Fibroblast of upper back skin (primary cell): Measurements from ENCODE around the gene SLC22A5.

Source experiments
- DNase-seq: peaks from one replicate; pipeline ENCODE4 v3.0.0-alpha.2; 2013

The SLC22A5 gene

DNA sequence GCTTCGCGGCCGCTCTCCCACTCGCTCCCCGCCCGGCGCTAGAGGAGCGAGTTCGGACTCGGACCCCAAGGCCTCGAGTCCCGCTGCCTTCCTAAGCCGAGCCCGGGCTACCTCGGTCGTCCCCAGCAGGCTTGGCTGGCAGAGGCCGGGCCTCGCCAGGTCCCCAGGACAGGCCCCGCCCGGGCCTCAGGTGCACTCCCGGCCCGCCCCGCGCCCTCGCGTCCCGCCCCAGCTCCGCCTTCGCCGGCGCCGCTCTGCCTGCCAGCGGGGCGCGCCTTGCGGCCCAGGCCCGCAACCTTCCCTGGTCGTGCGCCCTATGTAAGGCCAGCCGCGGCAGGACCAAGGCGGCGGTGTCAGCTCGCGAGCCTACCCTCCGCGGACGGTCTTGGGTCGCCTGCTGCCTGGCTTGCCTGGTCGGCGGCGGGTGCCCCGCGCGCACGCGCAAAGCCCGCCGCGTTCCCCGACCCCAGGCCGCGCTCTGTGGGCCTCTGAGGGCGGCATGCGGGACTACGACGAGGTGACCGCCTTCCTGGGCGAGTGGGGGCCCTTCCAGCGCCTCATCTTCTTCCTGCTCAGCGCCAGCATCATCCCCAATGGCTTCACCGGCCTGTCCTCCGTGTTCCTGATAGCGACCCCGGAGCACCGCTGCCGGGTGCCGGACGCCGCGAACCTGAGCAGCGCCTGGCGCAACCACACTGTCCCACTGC, at the start of gene SLC22A5:
SLC22A5 (plus strand) TSS at position 237 of the 707 bp plus-strand sequence; CDS start at position 500, 263 bp downstream.
- peak; percentile 33 for DNase-seq

DNA sequence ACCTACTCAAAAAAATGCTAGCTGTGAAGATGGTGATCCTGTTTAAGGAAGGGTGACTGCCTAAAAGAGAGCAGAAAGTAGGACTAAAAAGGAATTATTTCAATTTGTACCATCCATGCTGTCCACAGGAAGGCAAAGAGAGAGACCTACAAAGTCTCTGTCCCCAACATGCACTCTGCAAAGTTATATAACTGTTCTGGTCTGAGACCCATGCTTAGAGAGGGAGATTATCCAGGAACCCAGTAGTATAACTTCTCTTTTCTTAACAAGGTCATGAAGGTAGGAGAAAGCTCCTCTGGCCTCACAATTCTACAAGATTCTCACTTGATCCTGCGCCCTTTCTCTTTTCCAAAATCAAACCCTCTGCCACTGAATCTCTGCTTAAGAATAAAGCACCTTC, 49.5 kb upstream of the SLC22A5 start:
- no peak for DNase-seq

DNA sequence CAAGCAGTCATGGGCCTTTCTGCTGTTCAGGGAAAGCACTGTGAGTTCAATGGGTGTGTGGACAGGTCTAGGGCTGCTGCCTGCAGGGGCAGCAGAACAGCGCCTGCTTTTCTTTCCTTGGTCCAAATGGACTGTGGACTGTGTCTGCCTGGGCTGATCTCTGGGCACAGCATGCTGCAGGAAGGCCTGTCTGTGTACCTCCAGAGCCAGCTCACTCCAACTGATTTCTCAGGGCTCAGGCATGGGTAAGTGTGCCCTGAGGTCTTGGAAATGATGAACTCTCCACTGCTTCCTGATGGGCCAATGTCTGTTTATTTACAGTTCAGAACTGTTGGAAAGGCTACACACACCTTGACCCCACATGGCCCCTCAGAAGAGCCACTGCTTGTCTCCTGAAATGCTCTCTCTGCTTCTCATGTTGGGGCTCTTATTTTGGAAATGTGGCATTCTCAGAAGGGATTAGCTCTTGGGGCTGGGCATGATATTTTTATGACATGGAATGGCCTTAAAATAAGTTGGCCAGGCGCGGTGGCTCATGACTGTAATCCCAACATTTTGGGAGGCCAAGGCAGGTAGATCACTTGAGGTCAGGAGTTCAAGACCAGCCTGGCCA, 48.3 kb upstream of the SLC22A5 start:
- no peak for DNase-seq

DNA sequence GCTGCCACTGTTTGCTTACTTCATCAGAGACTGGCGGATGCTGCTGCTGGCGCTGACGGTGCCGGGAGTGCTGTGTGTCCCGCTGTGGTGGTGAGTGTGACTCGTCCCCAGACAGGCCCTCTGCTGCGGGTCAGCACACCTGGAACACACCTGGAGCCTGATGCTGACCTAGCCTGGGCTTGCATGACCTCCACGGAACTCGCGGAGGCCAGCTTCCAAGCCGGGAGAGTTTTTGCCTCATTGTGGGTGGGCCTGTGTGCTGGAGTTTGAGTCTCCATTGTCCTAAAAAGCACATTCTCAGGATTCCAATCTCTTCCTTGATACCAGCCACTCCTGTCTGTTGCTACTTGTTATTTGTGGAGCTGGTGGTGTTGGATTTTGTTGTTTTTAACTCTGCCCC, 47.2 kb upstream of the SLC22A5 start:
- no peak for DNase-seq

DNA sequence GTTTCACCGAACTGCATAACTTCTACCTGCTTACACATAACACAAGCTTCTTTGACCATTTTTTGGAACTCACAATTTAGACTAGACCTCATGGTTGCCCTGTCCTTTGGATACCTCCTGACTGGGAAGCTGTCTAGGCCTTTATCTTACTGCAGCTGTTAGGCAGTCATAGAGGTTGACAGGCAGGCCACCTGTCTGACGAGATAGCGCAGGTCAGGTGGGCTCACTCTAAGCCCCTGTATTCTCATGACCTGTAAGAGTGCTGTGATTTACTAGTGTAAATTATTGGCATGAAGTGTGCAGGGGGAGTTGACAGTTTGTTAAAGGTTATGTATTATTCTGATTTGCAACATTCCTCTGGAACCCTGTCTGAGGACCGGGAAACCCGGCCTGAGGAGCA, 46.3 kb upstream of the SLC22A5 start:
- DNase-seq, result no peak

DNA sequence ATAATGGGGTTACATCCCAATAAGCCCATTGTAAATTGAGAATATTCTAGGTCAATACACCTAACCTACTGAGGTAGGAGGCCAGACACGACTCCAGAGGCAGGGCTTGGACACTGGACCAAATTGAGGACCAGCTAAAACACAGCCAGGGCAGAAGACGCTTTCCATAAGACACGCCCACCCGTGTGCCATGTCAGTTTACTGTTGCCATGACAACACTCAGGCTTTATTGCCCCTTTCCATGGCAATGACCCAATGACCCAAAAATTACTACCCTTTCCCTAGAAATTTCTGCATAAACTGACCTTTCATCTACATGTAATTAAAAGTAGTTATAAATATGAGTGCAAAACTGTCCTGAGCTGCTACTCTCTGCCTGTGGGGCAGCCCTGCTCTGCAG, 43.8 kb upstream of the SLC22A5 start:
- DNase-seq, result no peak

DNA sequence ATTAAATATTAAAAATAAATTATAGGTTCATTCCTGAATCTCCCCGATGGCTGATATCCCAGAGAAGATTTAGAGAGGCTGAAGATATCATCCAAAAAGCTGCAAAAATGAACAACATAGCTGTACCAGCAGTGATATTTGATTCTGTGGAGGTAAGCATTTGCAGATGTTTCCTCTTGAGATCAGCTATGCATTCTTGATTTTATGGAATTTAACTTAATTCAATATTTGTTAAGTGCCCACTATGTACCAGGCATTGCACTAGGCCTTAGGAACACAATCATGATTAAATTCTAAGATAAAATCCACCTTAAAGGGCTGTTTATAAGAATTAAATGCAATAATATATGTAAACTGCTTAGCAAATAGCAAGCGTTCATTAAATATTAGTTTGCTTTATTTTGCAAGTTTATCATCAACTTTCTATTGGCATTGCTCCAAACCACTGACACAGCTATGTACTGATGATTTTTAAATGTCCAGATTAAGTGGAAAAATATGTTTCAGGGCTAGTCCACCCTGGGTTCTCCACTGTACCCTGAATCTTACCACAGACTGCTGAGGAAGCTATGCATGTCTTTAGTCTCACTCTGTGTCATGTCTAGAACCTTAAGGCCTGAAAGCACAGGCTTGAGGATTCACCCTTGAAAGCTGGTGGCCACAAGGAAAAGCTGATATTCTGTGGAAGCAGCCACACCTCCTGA, 42.1 kb upstream of the SLC22A5 start:
- peak; percentile 54 for DNase-seq

DNA sequence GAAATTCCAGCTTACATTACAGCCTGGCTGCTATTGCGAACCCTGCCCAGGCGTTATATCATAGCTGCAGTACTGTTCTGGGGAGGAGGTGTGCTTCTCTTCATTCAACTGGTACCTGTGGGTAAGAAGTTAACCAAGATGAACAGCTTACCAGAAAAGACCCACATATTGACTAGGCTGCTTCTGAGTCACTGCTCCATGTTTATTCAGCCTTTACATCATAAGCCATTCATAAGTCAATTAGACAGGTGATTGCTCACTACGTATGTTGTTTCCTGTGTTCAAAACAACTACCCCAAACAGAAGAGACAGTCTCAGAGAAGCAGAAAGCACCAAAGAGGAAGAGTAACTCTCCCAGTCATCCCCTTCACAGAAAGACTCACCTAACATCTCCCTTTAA, 34.7 kb upstream of the SLC22A5 start:
- DNase-seq, result no peak

DNA sequence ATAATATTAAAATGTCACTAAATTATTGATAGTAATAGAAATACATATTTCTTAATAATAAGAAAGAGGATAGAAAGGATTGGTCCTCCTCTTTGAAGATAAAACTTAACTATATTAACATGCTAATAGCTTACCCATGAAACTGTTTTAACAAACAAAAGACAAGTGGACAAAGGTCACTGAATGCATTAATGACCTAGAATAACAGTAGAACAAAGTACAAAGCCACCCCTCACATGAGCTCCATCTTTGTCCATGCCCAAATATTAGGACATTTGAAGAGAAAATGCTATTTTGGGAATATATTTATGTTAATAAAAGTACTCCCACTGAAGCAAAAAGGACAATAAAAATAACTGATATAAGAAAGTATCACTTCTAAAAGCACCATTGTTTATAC, 34.1 kb upstream of the SLC22A5 start:
- no peak for DNase-seq

DNA sequence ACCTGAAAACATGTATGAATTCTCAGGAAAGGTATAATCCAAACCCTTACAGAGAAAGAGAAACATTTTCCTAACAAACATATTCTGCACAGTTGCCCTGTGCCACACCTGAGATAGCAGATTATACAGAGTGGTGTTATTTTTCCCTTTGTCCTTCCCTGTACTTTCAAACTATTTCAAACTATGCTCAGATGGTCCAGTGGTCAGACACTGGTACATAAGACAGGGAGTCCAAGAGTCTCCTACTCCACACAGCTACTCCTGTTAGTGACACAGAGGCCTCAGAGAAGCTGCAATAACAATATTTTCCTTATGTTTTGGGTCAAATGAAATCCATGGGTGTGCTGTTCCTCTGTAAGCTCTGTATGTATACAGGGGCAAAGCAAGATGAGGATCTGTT, 30.0 kb upstream of the SLC22A5 start:
- no peak for DNase-seq

DNA sequence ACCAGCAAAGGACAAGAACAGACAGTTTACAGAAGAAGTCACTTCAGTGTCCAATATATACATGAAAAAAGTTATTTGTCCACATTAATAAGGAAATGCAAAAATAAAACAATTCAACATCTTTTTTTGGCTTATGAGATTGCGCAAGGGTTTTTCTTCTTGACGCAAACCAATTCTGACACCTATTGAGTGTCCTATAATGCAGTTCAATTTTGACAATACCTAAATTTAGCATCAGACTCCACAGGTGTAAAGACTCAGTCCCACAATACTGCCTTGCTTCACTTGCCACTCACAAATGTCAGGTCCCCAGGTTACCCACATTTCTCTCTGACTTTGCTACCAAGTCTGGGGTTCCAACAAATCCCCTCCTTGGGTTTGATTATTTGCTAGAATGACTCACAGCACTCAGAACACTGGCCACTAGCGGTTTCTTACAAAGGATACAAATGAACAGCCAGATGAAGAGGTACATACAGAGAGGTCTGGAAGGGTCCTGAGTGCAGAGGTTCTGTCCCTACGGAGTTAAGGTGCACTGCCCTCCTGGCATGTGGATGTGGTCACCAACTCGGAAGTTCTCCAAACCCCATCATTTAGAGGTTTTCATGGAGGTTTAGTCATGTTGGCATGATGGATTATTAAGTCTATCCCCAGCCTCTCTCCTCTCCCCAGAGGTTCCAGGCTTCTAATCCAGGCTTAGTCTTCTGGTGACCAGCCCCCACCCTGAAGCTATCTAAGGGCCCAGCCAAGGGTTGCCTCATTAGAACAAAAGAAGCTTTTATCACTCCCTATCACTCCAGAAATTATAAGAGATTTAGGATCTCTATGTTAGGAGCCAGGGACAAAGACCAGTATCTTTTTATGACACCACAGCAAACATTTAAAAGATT, 27.0 kb upstream of the SLC22A5 start:
- DNase-seq, result no peak

DNA sequence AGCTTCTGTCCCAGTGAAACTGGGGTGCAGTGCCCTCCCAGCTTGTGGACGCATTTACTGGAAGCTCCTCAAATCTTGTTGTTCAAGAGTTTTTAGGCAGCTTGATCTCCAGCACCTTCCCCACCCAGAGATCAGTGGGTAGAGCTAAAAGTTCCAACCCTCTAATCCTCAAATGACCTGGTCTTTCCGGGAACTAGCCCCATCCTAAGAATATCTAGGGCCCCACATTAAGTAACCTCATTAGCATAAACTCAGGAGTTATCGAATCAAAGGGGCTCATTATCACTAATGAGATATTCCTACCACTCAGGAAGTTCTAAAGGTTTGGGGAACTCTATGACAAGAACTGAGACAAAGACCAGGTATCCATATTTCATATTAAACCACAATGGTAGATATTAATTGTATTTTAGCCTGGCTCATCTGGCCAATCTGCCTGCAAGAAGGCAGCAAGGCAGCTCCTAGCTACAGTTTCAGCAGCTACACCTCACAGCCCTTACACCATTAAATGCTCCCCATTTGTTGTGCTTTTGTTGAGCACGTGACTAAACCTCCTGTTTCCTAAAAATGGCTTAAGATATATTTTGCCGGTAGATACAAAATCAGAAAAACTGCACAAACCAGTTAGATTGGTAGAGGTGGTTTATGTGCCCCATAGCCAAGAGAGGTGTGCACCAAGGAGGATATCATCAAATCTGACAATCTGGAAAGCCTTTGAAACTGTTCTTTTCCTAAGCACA, 24.6 kb upstream of the SLC22A5 start:
- no peak for DNase-seq

DNA sequence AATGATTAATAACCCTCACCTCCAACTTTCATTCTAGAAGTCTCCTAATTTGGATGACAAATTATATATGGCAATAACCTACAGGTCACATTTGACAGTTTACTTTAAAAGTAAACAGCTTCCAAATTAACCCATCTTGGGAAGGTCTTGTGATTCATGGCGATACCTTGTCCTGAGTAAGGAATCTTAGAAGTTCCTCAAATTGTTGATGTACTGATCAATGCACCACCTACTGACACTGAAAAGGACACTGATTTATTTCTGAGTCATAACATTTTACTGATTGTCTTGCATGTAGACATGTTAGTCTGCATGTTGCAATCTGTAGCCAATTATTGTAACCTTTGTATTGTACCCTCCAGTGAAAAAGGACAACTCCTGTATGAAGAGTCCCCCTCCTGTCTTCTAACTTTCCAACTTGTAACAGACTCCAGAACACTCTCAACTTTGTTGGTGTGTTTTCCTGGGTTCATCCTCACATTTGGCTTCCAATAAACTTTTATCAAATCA, 16.0 kb upstream of the SLC22A5 start:
- peak; percentile 5 for DNase-seq

DNA sequence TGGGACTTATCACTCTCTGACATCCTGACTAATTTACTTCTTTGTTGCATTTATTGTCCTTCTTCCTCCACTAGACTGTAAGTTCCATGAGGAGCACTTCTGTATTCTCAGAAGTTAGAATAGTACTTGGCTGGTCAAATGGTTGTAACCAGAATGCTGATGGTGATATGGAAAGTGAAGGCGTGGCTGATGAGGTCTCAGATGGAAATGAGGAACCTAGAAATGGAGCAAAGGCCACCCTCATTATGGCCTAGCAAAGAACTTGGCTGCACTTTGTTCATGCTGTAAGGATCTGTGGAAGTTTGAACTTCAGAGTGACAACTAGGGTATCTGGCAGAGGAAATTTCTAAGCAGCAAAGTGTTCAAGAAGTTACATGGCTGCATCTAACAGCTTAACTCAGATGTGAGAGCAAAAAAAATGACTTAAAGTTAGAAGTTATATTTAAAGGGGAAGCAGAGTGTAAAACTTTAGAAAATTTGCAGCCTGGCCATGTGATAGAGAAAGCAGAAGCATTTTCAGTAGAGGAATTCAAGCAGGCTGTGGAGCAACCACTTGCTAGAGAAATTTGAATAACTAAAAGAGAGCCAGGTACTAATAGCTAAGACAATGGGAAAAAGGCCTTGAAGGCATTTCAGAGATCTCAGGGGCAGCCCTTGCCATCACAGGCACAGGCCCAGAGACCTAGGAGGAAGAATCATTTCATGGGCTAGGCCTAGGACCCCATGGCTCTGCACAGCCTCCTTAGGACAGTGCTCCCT, 14.9 kb upstream of the SLC22A5 start:
- no peak for DNase-seq

DNA sequence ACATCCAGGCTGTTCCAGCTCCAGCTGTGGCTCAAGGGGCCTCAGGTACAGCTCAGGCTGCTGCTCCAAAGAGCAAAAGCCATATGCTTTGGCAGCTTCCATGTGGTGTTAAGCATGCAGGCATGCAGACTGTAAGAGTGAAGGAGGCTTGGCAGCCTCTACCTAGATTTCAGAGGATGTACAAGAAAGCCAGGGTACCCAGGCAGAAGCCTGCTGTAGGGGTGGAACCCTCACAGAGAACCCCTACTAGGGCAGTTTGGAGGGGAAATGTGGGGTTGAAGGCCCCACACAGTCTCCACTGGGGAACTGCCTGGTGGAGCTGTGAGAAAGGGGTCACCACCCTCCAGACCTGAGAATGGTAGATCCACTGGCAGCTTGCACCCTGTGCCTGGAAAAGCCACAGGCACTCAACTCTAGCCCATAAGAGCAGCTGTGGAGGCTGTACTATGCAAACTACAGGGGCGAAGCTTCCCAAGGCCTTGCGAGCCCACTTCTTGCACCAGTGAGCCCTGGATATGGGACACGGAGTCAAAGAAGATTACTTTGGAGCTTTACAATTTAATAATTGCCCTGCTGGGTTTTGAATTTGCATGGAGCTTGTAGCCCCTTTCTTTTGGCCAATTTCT, 14.3 kb upstream of the SLC22A5 start:
- no peak for DNase-seq

DNA sequence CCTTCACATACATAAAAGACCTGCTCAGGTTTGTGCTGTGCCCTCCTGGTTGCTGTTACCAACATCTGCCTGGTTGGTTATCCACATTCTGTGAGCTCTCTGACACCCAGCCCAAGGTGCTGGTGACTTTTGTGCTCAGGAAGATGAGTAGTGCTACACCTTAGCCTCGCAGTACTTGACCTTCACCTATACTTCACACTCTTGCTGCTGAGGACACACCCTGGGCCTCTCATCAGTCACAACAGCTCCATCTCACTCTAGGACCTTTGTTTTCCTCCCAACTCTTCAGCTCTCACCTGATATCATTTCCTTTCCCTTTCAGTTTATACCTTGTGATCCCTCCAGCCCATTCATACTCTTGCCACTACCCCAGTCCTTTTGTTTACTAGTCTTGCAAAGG, 10.7 kb upstream of the SLC22A5 start:
- no peak for DNase-seq

DNA sequence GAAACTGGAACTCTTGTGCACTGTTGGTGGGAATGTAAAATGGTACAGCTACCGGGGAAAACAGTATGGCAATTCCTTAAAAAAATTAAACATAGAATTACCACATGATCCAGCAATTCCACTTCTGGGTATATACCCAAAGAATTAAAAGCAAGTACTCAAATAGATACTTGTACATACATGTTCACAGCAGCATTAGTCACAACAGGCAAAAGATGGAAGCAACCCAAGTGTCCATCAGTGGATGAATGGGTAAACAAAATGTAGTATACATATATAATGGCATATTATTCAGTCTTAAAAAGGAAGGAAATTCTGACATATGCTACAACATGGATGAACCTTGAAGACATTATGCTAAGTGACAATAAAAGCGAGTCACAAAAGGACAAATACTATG, 7.4 kb upstream of the SLC22A5 start:
- no peak for DNase-seq

DNA sequence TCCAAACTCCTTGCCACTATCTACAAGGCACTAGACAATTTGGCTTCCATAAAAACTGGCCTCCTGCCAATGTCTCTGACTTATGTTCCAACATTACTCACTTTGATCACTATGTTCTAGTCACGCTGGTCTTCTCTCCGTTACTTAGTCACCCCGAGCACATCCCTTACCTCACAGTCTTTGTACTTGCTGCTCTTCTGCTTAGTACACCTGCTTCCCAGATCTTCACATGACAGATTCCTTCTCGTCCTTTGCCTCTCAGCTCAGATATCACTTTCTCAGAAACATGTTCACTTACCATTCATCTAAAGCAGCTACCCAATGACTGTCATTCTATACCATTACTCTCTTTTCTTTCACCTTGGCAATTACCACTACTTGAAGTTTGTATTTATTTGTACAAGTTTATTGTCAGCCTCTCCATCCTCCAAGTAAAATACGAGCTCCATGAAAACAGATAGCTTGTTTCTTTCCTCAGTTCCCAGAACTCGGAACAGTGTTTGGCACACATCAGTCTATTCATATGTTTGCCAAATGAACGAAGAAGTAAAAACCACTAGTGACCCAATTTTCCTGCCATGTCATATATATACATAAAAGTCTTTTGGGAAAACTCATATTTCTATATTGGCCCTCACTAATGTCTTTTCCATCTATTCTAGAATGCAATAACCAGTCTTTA, 5.9 kb upstream of the SLC22A5 start:
- peak; percentile 79 for DNase-seq

DNA sequence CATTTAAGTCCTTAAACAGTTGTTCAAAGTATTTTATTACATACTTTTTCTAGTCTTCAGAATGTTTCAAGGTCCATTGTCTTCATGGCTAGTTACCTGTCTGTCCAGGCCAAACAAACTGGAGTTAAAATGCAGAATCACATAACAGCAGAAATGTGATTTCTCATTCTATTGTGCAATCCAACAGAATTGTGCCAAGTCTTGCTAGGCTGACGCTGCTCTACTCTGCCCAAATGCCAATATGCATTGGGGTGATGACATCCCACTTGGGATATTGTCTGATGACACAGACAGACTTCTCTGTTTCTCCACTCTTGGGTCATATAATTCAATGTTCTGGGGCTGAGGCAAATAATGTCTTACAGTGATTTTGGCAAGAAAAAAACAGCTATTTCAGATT, 5.2 kb upstream of the SLC22A5 start:
- DNase-seq, result peak; percentile 66

DNA sequence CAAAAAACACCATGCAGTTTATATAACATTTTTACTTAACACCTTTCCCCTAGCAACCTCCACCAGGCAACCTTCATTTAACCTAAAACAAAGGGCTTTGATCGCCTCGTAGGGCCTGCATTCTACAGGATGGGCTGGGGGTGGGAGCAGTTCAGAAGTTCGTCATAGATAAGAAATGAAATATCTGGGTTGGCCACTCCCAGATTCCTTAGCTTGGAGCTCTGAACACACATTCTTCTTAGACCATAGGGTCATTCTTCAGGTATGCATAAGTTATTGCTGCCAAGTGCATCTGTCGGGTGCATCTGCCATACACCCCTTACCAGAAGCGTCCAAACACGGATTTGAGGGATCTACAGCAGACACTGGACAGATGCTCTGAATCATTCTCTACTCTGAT, 4.3 kb upstream of the SLC22A5 start:
- peak; percentile 81 for DNase-seq
